Stomach smooth muscle (tissue), 2 donors: ENCODE results near the gene FRMD1.

Experiments used
- H3K27ac ChIP-seq: one replicate; pipeline ENCODE4 v1.7.0; 2013; ENCODE audit warnings: mild to moderate bottlenecking, low read length, inconsistent platforms
- H3K27me3 ChIP-seq, 2 donors: one replicate each; pipeline ENCODE4 v1.7.0; 2013; ENCODE audit warnings: low read length in 2 of 2; ENCODE audit not compliant: insufficient read depth in 2 of 2, control insufficient read depth in 1 of 2
- H3K36me3 ChIP-seq, 2 donors: one replicate each; pipeline ENCODE4 v1.7.0; 2013; ENCODE audit warnings: low read length in 2 of 2; ENCODE audit not compliant: control insufficient read depth in 2 of 2, insufficient read depth in 2 of 2
- H3K4me1 ChIP-seq: one replicate; pipeline ENCODE4 v1.7.0; 2013; ENCODE audit warnings: low read length; ENCODE audit not compliant: control insufficient read depth, insufficient read depth
- H3K4me3 ChIP-seq, 2 donors: one replicate each; pipeline ENCODE4 v1.7.0; 2013; ENCODE audit warnings: low read length in 2 of 2
- H3K9ac ChIP-seq, 2 donors: one replicate each; pipeline ENCODE4 v1.7.0; 2013; ENCODE audit warnings: low read length in 2 of 2, mild to moderate bottlenecking in 1 of 2
- H3K9me3 ChIP-seq, 2 donors: one replicate each; pipeline ENCODE4 v1.7.0; 2013; ENCODE audit warnings: low read length in 2 of 2; ENCODE audit not compliant: control insufficient read depth in 2 of 2
- donor health status: healthy.
- donor health status: Pancreatic carcinoma.

Gene FRMD1

GRCh38 chr6:168052291-168052891 lies 26.6 kb downstream of the FRMD1 start:
- Histone ChIP-seq H3K4me1 (peaks cover 4% of the 10 kb centered on the region), H3K9me3 (no peaks in the 10 kb centered on the region), H3K9ac (no peak overlapping the region), H3K27ac (no peak overlapping the region), H3K27me3 (no peaks in the 10 kb centered on the region), H3K36me3 (no peaks in the 10 kb centered on the region), H3K4me3 (no peak overlapping the region)

DNA sequence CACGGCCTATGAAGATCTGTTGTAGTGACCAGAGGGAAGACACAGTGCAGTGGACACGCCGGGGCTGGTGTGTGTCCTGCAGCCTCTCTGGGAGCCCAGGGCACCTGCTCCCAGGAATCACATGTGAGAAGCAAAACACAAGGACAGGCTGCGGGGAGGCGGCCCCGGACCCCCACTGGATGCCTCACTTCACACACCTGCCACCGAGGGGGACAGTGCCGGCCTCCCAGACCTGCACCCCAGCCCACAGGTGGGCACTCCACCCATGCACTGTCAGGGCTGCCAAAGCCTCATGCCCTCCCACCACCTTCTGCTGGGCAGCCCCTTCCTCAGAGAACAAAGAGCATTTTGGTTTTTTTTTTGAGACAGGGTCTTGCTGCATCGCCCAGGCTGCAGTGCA lies 27.4 kb downstream of the FRMD1 start:
- Histone ChIP-seq H3K9me3 (no peaks in the 10 kb centered on the region), H3K36me3 (no peaks in the 10 kb centered on the region), H3K27ac (no peak overlapping the region), H3K4me3 (no peak overlapping the region), H3K9ac (no peak overlapping the region), H3K27me3 (no peaks in the 10 kb centered on the region), H3K4me1 (peaks cover 4% of the 10 kb centered on the region)

GRCh38 chr6:168050881-168051586 lies 28.0 kb downstream of the FRMD1 start:
- H3K27me3 ChIP-seq, result no peaks in the 10 kb centered on the region
- peaks cover 4% of the 10 kb centered on the region for H3K4me1 ChIP-seq
- H3K9me3 ChIP-seq, result no peaks in the 10 kb centered on the region
- no peak overlapping the region for H3K9ac ChIP-seq
- H3K27ac ChIP-seq, result no peak overlapping the region
- H3K4me3 ChIP-seq, result no peak overlapping the region
- H3K36me3 ChIP-seq, result no peaks in the 10 kb centered on the region

DNA sequence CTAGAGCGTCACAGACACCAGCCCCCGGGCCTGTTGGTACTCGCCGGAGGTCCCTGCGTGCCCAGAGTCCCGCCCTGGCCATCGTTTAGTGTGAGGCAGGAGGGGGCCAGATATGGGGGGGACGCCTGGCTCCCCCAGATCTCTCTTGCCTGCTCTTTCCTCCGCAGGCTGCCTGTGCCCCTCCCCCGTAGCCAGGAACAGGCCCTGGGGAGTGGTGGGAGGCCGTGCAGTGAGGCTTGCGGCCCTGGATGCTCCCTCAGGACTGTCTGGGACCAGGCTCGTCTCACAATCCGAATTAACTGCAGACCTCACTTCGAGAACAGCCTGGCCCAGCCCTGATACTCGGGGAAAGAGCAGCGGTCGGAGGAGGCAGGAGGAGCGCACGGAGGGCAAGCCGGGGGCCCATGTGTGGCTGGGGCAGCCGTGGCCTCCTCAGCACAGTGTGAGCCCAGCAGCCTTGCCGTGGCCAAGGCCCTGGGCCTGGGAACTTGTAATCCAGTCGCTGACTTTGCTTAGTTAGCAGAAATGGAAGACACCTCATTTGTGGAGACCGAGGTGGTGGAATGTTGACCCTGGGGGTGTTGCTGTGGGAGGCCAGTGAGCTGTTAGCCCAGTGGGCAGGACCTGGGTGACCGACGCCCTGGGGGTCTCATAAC lies 28.7 kb downstream of the FRMD1 start:
- H3K9ac ChIP-seq, result no peak overlapping the region
- peaks cover 4% of the 10 kb centered on the region for H3K4me1 ChIP-seq
- no peaks in the 10 kb centered on the region for H3K9me3 ChIP-seq
- no peaks in the 10 kb centered on the region for H3K27me3 ChIP-seq
- no peaks in the 10 kb centered on the region for H3K36me3 ChIP-seq
- H3K27ac ChIP-seq, result no peak overlapping the region
- H3K4me3 ChIP-seq, result no peak overlapping the region

GRCh38 chr6:168049706-168050224 lies 29.2 kb downstream of the FRMD1 start:
- H3K27me3 ChIP-seq, result no peaks in the 10 kb centered on the region
- H3K27ac ChIP-seq, result no peak overlapping the region
- peaks cover 4% of the 10 kb centered on the region for H3K4me1 ChIP-seq
- no peaks in the 10 kb centered on the region for H3K36me3 ChIP-seq
- H3K9me3 ChIP-seq, result no peaks in the 10 kb centered on the region
- no peak overlapping the region for H3K4me3 ChIP-seq
- H3K9ac ChIP-seq, result no peak overlapping the region

DNA sequence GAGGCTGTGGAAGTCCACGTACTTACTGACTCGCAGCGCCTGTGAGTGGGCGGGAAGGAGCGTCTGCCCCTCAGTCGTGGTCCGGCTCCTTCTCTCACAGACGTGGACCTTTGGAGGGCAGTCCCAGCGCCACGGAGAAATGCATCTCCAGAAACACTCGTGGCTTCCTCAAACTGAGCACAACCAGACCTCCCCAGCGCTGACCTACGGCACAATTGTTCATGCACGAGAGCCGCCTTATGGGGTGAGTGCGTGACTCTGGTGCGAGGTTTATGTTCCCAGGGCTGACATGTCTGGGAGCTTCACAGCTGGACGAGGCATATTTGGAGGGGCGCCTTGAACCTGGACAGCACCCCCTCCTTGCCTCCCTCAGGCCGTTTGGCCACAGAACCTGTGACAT lies 29.7 kb downstream of the FRMD1 start:
- Histone ChIP-seq H3K4me1 (no peaks in the 10 kb centered on the region), H3K36me3 (no peaks in the 10 kb centered on the region), H3K9me3 (no peaks in the 10 kb centered on the region), H3K27ac (no peak overlapping the region), H3K27me3 (no peaks in the 10 kb centered on the region), H3K9ac (no peak overlapping the region), H3K4me3 (no peak overlapping the region)

GRCh38 chr6:168048724-168049025 lies 30.3 kb downstream of the FRMD1 start:
- H3K4me1 ChIP-seq, result no peaks in the 10 kb centered on the region
- no peaks in the 10 kb centered on the region for H3K9me3 ChIP-seq
- no peaks in the 10 kb centered on the region for H3K27me3 ChIP-seq
- no peak overlapping the region for H3K27ac ChIP-seq
- no peak overlapping the region for H3K4me3 ChIP-seq
- H3K36me3 ChIP-seq, result no peaks in the 10 kb centered on the region
- H3K9ac ChIP-seq, result no peak overlapping the region

GRCh38 chr6:168047841-168048723 lies 30.9 kb downstream of the FRMD1 start:
- H3K9me3 ChIP-seq, result no peaks in the 10 kb centered on the region
- H3K36me3 ChIP-seq, result no peaks in the 10 kb centered on the region
- no peaks in the 10 kb centered on the region for H3K27me3 ChIP-seq
- no peak overlapping the region for H3K4me3 ChIP-seq
- H3K4me1 ChIP-seq, result no peaks in the 10 kb centered on the region
- no peak overlapping the region for H3K27ac ChIP-seq
- no peak overlapping the region for H3K9ac ChIP-seq

GRCh38 chr6:168046696-168047095 lies 32.3 kb downstream of the FRMD1 start:
- Histone ChIP-seq H3K27me3 (no peaks in the 10 kb centered on the region), H3K9ac (no peak overlapping the region), H3K4me3 (no peak overlapping the region), H3K4me1 (no peaks in the 10 kb centered on the region), H3K9me3 (no peaks in the 10 kb centered on the region), H3K27ac (no peak overlapping the region), H3K36me3 (no peaks in the 10 kb centered on the region)

DNA sequence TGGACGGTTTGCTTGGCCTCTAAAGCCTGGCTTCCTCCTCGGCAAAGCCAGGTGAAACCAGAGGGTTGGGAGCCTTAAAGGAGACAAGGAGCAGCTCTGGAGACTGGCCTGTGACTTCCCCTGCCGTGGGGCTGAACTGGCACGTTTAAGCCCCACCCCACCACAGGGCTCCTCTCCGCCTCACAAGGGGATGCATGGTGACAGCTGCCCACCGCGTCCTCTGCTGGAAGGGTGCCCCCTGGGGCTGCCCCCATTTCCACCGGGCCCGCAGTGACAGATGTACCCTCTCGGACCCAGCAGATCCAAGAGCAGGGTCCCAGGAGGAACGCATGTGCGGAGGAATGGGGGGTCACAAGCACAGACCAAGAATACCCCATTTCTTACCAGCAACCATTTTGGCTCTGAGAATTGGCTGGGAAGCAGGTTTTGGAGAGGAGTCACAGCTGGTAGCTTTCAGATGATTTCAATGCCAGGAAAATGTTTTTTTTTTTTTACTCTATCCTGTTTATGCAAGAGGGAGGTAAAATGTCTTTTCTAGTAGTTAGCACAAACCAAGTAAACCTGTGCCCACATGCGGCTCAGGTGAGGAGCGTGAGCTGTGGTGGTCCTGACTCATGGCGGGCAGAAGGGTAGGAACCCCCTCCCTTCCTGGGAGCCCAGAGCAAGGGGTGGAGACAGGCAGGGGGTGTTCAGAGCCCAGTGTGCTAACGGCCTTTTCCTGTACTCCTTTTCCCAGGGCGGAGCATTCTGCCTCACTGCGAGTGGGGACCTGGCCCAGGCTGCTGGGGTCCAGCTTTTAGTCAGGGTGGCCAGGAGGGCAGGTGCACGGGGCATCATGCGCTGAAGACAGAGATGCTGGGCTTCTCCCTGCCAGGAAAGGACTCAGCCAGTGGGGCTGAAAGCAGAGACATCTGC lies 33.0 kb downstream of the FRMD1 start:
- Histone ChIP-seq H3K4me1 (no peaks in the 10 kb centered on the region), H3K9ac (no peak overlapping the region), H3K9me3 (peaks cover 0 to under 1% of the 10 kb centered on the region in 2 donors), H3K4me3 (no peak overlapping the region), H3K36me3 (no peaks in the 10 kb centered on the region), H3K27ac (no peak overlapping the region), H3K27me3 (no peaks in the 10 kb centered on the region)
